ENCODE data around the gene ZBTB7C. TPM values are rescaled to one million over a fixed set of nuclear protein-coding genes. Genes with fewer than 3 reads are reported as not detected.

Gene ZBTB7C
- total RNA-seq, 1 experiment from 2014 or later: 0.33 TPM

- Mint-ChIP-seq H3K4me1 (peaks cover 8 to 12% of the 10 kb centered on the region in 2 experiments), H3K27me3 (ENCODE audit: low read depth) (peaks cover 13% of the 10 kb centered on the region), H3K27ac (no peak overlapping the region), H3K9me3 (no peaks in the 10 kb centered on the region; a peak in 1 of 5 replicates), H3K36me3 (ENCODE audit: insufficient read depth in 1 of 3, low read depth in 3 of 3) (no peaks in the 10 kb centered on the region), H3K4me3 (no peak overlapping the region)
- H2AK5ac ChIP-seq (ENCODE audit: insufficient read length, low read length): no peak overlapping the region
- H3K79me1 ChIP-seq (ENCODE audit: insufficient read depth, low read depth, low read length, poor library complexity, severe bottlenecking): no peaks in the 10 kb centered on the region
- H4K91ac ChIP-seq (ENCODE audit: insufficient read length, low read depth, low read length): no peak overlapping the region
- H3K4me2 ChIP-seq (ENCODE audit: insufficient read depth, insufficient read length, low read length): no peak overlapping the region
- H2BK20ac ChIP-seq (ENCODE audit: low read depth, low read length, poor library complexity, severe bottlenecking): no peak overlapping the region
- no peak overlapping the region for H3K14ac ChIP-seq (ENCODE audit: insufficient read depth, low read length)
- H3K23ac ChIP-seq (ENCODE audit: insufficient read length, low read depth, low read length): no peak overlapping the region
- H3K9me3 ChIP-seq (ENCODE audit: control insufficient read depth, low read depth, low read length): no peaks in the 10 kb centered on the region
- no peak overlapping the region for H2BK5ac ChIP-seq (ENCODE audit: insufficient read length, low read length)
- H2AFZ ChIP-seq (ENCODE audit: low read length): no peak overlapping the region
- no peak overlapping the region for H3K18ac ChIP-seq (ENCODE audit: insufficient read length, low read depth, low read length)
- H3K79me2 ChIP-seq (ENCODE audit: insufficient read depth, low read length): no peaks in the 10 kb centered on the region
- H4K5ac ChIP-seq (ENCODE audit: insufficient read length, low read depth, low read length): no peak overlapping the region
- H2BK120ac ChIP-seq (ENCODE audit: low read depth, low read length, poor library complexity, severe bottlenecking): no peak overlapping the region
- no peak overlapping the region for H3K27ac ChIP-seq (ENCODE audit: insufficient read length, low read depth, low read length)
- no peak overlapping the region for H3T11ph ChIP-seq (ENCODE audit: low read length)
- no peaks in the 10 kb centered on the region; the same call in 1 of the 2 replicates for H3K4me1 ChIP-seq (ENCODE audit: insufficient read depth, low read length)
- H2BK12ac ChIP-seq (ENCODE audit: insufficient read length, low read depth, low read length): no peak overlapping the region
- WGBS (ENCODE audit: extremely low coverage, insufficient read length, low lambda C conversion rate): no CpG with 5 or more reads among the region's 7 CpGs
- H4K20me1 ChIP-seq (ENCODE audit: control insufficient read depth, insufficient read depth, insufficient read length): no peaks in the 10 kb centered on the region
- no peak overlapping the region for H3K4ac ChIP-seq (ENCODE audit: low read depth, low read length)
- no peaks in the 10 kb centered on the region for H3K23me2 ChIP-seq (ENCODE audit: insufficient read length, low read depth, low read length, poor library complexity, severe bottlenecking)
- H4K8ac ChIP-seq (replicated peaks; ENCODE audit: insufficient read length, low read depth, low read length): no peak overlapping the region
- DNase-seq: no peak
- no peak for TF ChIP-seq CTCF (conservative IDR thresholded peaks at IDR 0.05)
- H3K9ac ChIP-seq (ENCODE audit: extremely low read depth, insufficient read length, low read length): no peak overlapping the region
- no peak overlapping the region for H3K56ac ChIP-seq (ENCODE audit: insufficient read length, low read depth, low read length)
- no peak overlapping the region for H2BK15ac ChIP-seq (ENCODE audit: low read depth, low read length)
- no peaks in the 10 kb centered on the region for H3K27me3 ChIP-seq (ENCODE audit: insufficient read depth, low read length)
Observed at GRCh38 chr18:48052842-48053241, 356.3 kb downstream of the ZBTB7C start.

All from H9 (cell line).